Natural killer cell (primary cell): ENCODE data around the gene GNB1L. TPM values are rescaled to one million over a fixed set of nuclear protein-coding genes. Genes with fewer than 3 reads are reported as not detected.

ENCODE experiments used
- ATAC-seq, 3 donors: fragments of 150-1000 bp in 2 of 3; fragments of 200-7000 bp in 1 of 3; cut with Tn5 transposase; 1 replicate in 1 of 3; 2 replicates in 2 of 3; pipeline ENCODE4 v1.10.0; 2021; ENCODE audit warnings: mild to moderate bottlenecking in 2 of 3, moderate library complexity in 2 of 3
- DNase-seq, 2 donors: peaks; one replicate each; pipeline versions ENCODE4 v3.0.0 to v3.0.0-alpha.2; 2013 to 2021; ENCODE audit warnings: mixed read lengths in 1 of 2
- H3K27ac ChIP-seq: one replicate; pipeline ENCODE4 v1.5.1; 2013; ENCODE audit warnings: mild to moderate bottlenecking, low read length
- H3K27me3 ChIP-seq: one replicate; pipeline ENCODE4 v1.6.1; 2013; ENCODE audit warnings: low read length; ENCODE audit not compliant: control insufficient read depth, insufficient read depth
- H3K36me3 ChIP-seq: one replicate; pipeline ENCODE4 v1.6.1; 2013; ENCODE audit warnings: low read length; ENCODE audit not compliant: control insufficient read depth, insufficient read depth
- H3K4me1 ChIP-seq: one replicate; pipeline ENCODE4 v1.6.1; 2013; ENCODE audit warnings: low read length; ENCODE audit not compliant: control insufficient read depth, insufficient read depth
- H3K4me3 ChIP-seq: one replicate; pipeline ENCODE4 v1.5.1; 2013; ENCODE audit warnings: low read length
- H3K9me3 ChIP-seq: one replicate; pipeline ENCODE4 v1.6.1; 2013; ENCODE audit warnings: low read length; ENCODE audit not compliant: control insufficient read depth, insufficient read depth
- H3K27ac Mint-ChIP-seq, 2 donors: one replicate each; pipeline ENCODE4 v1.8.0; 2022; ENCODE audit warnings: mild to moderate bottlenecking in 2 of 2, mixed read lengths in 2 of 2, moderate library complexity in 1 of 2
- H3K27me3 Mint-ChIP-seq, 2 donors: one replicate each; pipeline ENCODE4 v1.8.0; 2022; ENCODE audit warnings: low read depth in 2 of 2, mixed read lengths in 2 of 2
- H3K36me3 Mint-ChIP-seq: one replicate; pipeline ENCODE4 v1.8.0; 2022; ENCODE audit warnings: mixed read lengths
- H3K4me1 Mint-ChIP-seq, 2 donors: one replicate each; pipeline ENCODE4 v1.8.0; 2022; ENCODE audit warnings: mixed read lengths in 2 of 2
- H3K4me3 Mint-ChIP-seq: one replicate; pipeline ENCODE4 v1.8.0; 2022; ENCODE audit warnings: mild to moderate bottlenecking, moderate library complexity, mixed read lengths
- H3K9me3 Mint-ChIP-seq, 2 donors: one replicate each; pipeline ENCODE4 v1.8.0; 2022; ENCODE audit warnings: mixed read lengths in 2 of 2
- WGBS: methylation state at CpG from one replicate; pipeline ENCODE4 v1.1.7; 2013; ENCODE audit warnings: missing lambda C conversion rate; ENCODE audit not compliant: insufficient coverage; 5-methylcytosine and 5-hydroxymethylcytosine counted together
- intact Hi-C: fragments of 100-400 bp; cut with micrococcal nuclease; formaldehyde crosslinking; loops from one replicate; pipeline ENCODE4 v1.14.2; 2022
- total RNA-seq, 4 donors: library from RNA; stranded (reverse); fragments of 120-200 nt in 1 of 4; gene quantifications; one replicate each; pipeline versions ENCODE4 v1.2.3 to v1.2.4, GENCODE V29; 2013 to 2022
- TF ChIP-seq, protein P1 (sequence below): fragments of 200-600 bp; IDR thresholded peaks from one replicate; pipeline ENCODE4 v1.8.0; 2022; ENCODE audit warnings: antibody characterized with exemption

The GNB1L gene
- total RNA-seq, 3 donors from 2014 or later (not counting 1 experiment from before 2014, with no cell fraction given): 5.1 to 5.3 (median 5.3) TPM

DNA sequence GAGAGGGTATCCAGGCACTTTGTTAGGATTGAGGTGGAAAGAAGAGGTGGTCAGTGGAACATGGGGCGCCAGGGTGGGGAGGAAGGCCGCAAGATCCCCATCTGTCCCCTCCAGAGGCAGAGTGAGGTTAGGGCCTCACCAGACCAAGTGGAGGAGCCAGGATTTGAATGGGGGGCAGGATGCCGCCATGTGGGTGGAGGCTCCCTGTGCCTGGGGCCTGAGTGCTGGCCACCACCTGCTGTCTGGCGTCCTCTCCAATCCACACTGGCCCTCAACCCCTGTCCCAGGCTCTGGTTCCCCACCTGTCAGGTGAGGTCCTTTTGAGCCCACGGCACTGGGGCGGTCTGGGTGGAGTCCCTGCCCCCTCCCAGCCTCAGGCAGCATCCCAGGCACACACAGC lies 111.6 kb downstream of the GNB1L start:
- Histone ChIP-seq H3K27me3 (no peaks in the 10 kb centered on the region), H3K9me3 (no peaks in the 10 kb centered on the region), H3K27ac (no peak overlapping the region), H3K36me3 (no peaks in the 10 kb centered on the region), H3K4me3 (no peak overlapping the region), H3K4me1 (no peaks in the 10 kb centered on the region)
- H3K27me3 Mint-ChIP-seq: no peaks in the 10 kb centered on the region
- H3K4me3 Mint-ChIP-seq: no peak overlapping the region
- H3K4me1 Mint-ChIP-seq: no peaks in the 10 kb centered on the region
- DNase-seq: no peak
- 87% methylated on average over 6 of the region's 6 CpGs for WGBS
- no peak for ATAC-seq
- no peak overlapping the region for H3K27ac Mint-ChIP-seq
- no peaks in the 10 kb centered on the region for H3K36me3 Mint-ChIP-seq
- TF ChIP-seq, protein P1, sequence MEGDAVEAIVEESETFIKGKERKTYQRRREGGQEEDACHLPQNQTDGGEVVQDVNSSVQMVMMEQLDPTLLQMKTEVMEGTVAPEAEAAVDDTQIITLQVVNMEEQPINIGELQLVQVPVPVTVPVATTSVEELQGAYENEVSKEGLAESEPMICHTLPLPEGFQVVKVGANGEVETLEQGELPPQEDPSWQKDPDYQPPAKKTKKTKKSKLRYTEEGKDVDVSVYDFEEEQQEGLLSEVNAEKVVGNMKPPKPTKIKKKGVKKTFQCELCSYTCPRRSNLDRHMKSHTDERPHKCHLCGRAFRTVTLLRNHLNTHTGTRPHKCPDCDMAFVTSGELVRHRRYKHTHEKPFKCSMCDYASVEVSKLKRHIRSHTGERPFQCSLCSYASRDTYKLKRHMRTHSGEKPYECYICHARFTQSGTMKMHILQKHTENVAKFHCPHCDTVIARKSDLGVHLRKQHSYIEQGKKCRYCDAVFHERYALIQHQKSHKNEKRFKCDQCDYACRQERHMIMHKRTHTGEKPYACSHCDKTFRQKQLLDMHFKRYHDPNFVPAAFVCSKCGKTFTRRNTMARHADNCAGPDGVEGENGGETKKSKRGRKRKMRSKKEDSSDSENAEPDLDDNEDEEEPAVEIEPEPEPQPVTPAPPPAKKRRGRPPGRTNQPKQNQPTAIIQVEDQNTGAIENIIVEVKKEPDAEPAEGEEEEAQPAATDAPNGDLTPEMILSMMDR: no peak
- no peaks in the 10 kb centered on the region for H3K9me3 Mint-ChIP-seq
- intact Hi-C loops: no loop called here

DNA sequence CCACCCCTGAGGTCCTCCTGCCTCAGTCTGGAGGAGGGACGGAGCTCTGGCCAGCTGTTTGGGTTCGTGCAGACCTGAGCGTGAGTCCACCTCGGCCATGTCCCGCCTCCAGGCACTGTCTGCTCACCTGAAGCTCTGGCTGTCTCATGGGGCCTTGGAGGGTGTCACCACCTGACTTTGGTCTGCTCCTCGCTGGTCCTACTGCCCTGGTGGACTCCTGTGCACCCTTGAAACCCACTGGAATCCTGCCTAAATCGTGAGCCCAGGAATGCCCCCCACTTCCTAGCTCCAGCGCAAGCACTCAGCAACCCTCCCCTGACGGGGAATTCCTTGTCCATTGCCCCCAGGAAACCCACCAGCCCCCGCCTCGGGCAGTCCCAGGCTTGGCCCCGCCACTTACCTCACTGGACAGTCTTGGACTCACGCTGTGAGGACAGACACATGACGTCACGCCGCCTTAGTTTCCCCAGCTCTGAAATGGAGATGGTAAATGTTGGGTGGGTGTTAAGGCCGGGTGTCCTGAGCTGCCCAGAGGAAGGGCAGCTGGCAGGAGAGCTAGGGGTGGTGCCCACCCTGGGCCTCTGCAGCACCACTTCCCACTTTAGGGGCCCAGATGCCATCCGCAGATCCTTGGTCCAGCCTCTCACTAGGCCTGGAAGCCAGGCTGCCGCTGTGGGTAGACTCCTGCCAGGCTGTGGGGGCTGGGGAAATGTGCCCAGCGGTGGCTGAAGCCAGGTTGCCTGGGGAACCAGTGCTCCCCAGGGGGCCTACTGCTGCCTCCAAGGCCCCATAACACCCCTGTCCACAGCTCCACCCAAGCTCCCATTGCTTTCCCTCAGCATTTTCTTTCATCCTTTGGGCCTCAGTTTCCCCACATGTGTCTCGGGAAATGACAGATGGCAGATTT lies 112.3 kb downstream of the GNB1L start:
- intact Hi-C loops: no loop called here
- H3K4me3 Mint-ChIP-seq: no peak overlapping the region
- H3K27me3 Mint-ChIP-seq: no peaks in the 10 kb centered on the region

DNA sequence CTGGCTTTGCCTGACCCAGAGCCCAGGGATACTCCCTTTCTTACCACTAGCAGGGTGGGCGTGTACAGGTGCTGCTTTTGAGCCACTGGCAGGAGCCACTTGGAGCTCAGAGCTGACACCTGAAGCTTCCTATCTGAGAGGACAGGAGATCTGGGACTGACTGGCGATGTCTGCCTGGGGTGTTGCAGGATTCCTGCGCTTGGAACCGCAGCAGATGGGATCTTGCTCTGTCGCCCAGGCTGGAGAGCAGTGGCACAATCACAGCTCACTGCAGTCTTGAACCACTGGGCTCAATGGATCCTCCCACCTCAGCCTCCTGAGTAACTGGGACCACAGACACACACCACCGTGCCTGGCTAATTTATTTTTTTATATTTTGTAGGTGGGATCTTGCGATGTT lies 113.6 kb downstream of the GNB1L start:
- Histone ChIP-seq H3K27ac (no peak overlapping the region), H3K36me3 (no peaks in the 10 kb centered on the region), H3K27me3 (no peaks in the 10 kb centered on the region), H3K4me3 (no peak overlapping the region), H3K9me3 (no peaks in the 10 kb centered on the region), H3K4me1 (no peaks in the 10 kb centered on the region)
- TF ChIP-seq, protein P1: no peak
- Mint-ChIP-seq H3K36me3 (no peaks in the 10 kb centered on the region), H3K27ac (no peak overlapping the region), H3K4me1 (no peaks in the 10 kb centered on the region), H3K9me3 (no peaks in the 10 kb centered on the region), H3K4me3 (no peak overlapping the region), H3K27me3 (no peaks in the 10 kb centered on the region)
- no peak for ATAC-seq
- no peak for DNase-seq
- WGBS: 94% methylated on average over 6 of the region's 7 CpGs
- intact Hi-C loops: no loop called here

More for the DNA sequence above, 112.3 kb downstream of the GNB1L start:
- no peaks in the 10 kb centered on the region for H3K27me3 ChIP-seq
- ATAC-seq (no peak), DNase-seq (no peak)
- H3K4me1 ChIP-seq: no peaks in the 10 kb centered on the region
- no peak overlapping the region for H3K4me3 ChIP-seq
- Mint-ChIP-seq H3K9me3 (no peaks in the 10 kb centered on the region), H3K4me1 (no peaks in the 10 kb centered on the region), H3K27ac (no peak overlapping the region), H3K36me3 (no peaks in the 10 kb centered on the region)
- H3K27ac ChIP-seq: no peak overlapping the region
- no peaks in the 10 kb centered on the region for H3K9me3 ChIP-seq
- WGBS: 85% methylated on average over 21 of the region's 21 CpGs
- no peaks in the 10 kb centered on the region for H3K36me3 ChIP-seq
- TF ChIP-seq, protein P1: no peak

DNA sequence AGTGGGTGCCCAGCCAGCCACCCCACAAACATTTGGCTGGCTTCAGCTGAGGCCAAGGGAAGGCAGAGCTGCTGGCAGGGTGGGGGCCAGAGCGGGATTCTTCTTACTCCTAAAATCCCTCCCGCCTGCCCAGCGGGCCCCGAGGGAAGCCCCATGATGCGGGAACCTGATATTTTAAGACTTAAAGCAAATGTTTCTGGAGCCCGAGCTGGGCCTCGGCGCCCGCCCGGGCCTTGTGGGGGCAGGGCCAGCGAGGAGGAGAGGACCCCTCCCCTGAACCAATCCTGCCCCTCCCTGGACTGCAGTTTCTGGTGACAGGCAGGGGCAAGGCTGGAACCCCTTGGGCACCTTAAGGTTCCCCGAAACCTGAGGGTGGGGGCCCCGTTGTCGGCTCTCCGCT lies 114.1 kb downstream of the GNB1L start:
- no peak for DNase-seq
- intact Hi-C loops: no loop called here
- Histone ChIP-seq H3K27me3 (no peaks in the 10 kb centered on the region), H3K27ac (no peak overlapping the region), H3K4me3 (no peak overlapping the region), H3K36me3 (no peaks in the 10 kb centered on the region), H3K9me3 (no peaks in the 10 kb centered on the region), H3K4me1 (no peaks in the 10 kb centered on the region)
- Mint-ChIP-seq H3K36me3 (no peaks in the 10 kb centered on the region), H3K27ac (no peak overlapping the region), H3K9me3 (no peaks in the 10 kb centered on the region), H3K27me3 (no peaks in the 10 kb centered on the region), H3K4me1 (no peaks in the 10 kb centered on the region), H3K4me3 (no peak overlapping the region)
- 88% methylated on average over 15 of the region's 15 CpGs for WGBS
- TF ChIP-seq, protein P1: no peak
- ATAC-seq: no peak
